ENCODE measurements around the gene PITPNM2.

- TF ChIP-seq CTCF (IDR thresholded peaks at IDR 0.05) (no peak), POLR2A (IDR thresholded peaks at IDR 0.05; ENCODE audit: low read depth) (no peak), POLR2AphosphoS5 (IDR thresholded peaks at IDR 0.05) (no peak), EP300 (IDR thresholded peaks at IDR 0.05) (no peak)
Measured at GRCh38 chr12:123167329-123167728, 16.4 kb upstream of the PITPNM2 start.

Measured in esophagus muscularis mucosa (tissue), 4 donors.